T-cell (primary cell): ENCODE results near the gene CARMIL3. TPM values are rescaled to one million over a fixed set of nuclear protein-coding genes. Genes with fewer than 3 reads are reported as not detected.
"Not testable (repeated sequence)": the region's sequence is repeated elsewhere in the genome, so short reads cannot be mapped to it uniquely, and the experiment has no call there.

Experiments
- ATAC-seq, 4 experiments: fragments of 200-7000 bp in 3 of 4; fragments of 150-1000 bp in 1 of 4; cut with Tn5 transposase; replicated peaks in 1 of 4; 1 replicate in 3 of 4; 2 replicates in 1 of 4; pipeline ENCODE4 v1.10.0; 2021; ENCODE audit warnings: moderate library complexity in 3 of 4, mild to moderate bottlenecking in 2 of 4, moderate number of reproducible peaks in 1 of 4
- CTCF ChIA-PET, 2 donors: fragments of 300-600 bp; sonication (Branson Sonifier 250); formaldehyde crosslinking; loops; one replicate each; lab custom pipeline; 2022; ENCODE audit warnings: antibody characterized with exemption in 2 of 2; lab: Charles Lee
- POLR2A ChIA-PET, 2 donors: fragments of 300-600 bp; sonication (Branson Sonifier 250); formaldehyde crosslinking; loops; one replicate each; lab custom pipeline; 2022; ENCODE audit warnings: antibody characterized with exemption in 2 of 2; lab: Charles Lee
- DNase-seq, 35 experiments: peaks; one replicate each; pipeline versions ENCODE4 v3.0.0 to v3.0.0-alpha.2; 2013 to 2023
- H3K27ac ChIP-seq: one replicate; pipeline ENCODE4 v1.5.1; 2013; ENCODE audit warnings: low read length
- H3K27me3 ChIP-seq, 2 experiments: replicated peaks in 1 of 2; 1 replicate in 1 of 2; 2 replicates in 1 of 2; pipeline versions ENCODE4 v1.6.1 to v1.7.0; 2013; ENCODE audit warnings: low read length in 1 of 2, mixed read lengths in 1 of 2; ENCODE audit not compliant: control insufficient read depth in 2 of 2, insufficient read depth in 2 of 2; ENCODE audit errors: extremely low read depth in 1 of 2
- H3K36me3 ChIP-seq, 2 donors: 1 replicate in 1 of 2; 2 replicates in 1 of 2; pipeline versions ENCODE4 v1.6.1 to v1.7.0; 2013; ENCODE audit warnings: low read length in 1 of 2; ENCODE audit not compliant: control insufficient read depth in 2 of 2, insufficient read depth in 1 of 2; ENCODE audit errors: extremely low read depth in 1 of 2
- H3K4me1 ChIP-seq, 2 experiments: 1 replicate in 1 of 2; 2 replicates in 1 of 2; pipeline versions ENCODE4 v1.6.1 to v1.7.0; 2013; ENCODE audit warnings: low read length in 2 of 2, mixed read lengths in 1 of 2; ENCODE audit not compliant: insufficient read depth in 2 of 2, control insufficient read depth in 1 of 2; ENCODE audit errors: extremely low read depth in 1 of 2
- H3K4me3 ChIP-seq, 2 donors: 1 replicate in 1 of 2; 2 replicates in 1 of 2; pipeline versions ENCODE4 v1.5.1 to v1.7.0; 2013; ENCODE audit warnings: mild to moderate bottlenecking in 2 of 2, low read length in 1 of 2, moderate library complexity in 1 of 2; ENCODE audit not compliant: control insufficient read depth in 1 of 2; ENCODE audit errors: extremely low read depth in 1 of 2
- H3K9me3 ChIP-seq: 2 replicates; pipeline ENCODE4 v1.7.0; 2013
- H3K27ac Mint-ChIP-seq, 2 donors: one replicate each; pipeline ENCODE4 v1.8.0; 2020 to 2021; ENCODE audit warnings: mild to moderate bottlenecking in 2 of 2, mixed read lengths in 2 of 2
- H3K27me3 Mint-ChIP-seq, 2 donors: one replicate each; pipeline ENCODE4 v1.8.0; 2021 to 2022; ENCODE audit warnings: mixed read lengths in 2 of 2
- H3K36me3 Mint-ChIP-seq: one replicate; pipeline ENCODE4 v1.8.0; 2021; ENCODE audit warnings: mixed read lengths
- H3K4me1 Mint-ChIP-seq, 3 donors: one replicate each; pipeline ENCODE4 v1.8.0; 2020 to 2022; ENCODE audit warnings: mixed read lengths in 3 of 3, mild to moderate bottlenecking in 1 of 3
- H3K4me3 Mint-ChIP-seq, 3 donors: one replicate each; pipeline ENCODE4 v1.8.0; 2020 to 2022; ENCODE audit warnings: mild to moderate bottlenecking in 3 of 3, mixed read lengths in 3 of 3, moderate library complexity in 3 of 3
- H3K9me3 Mint-ChIP-seq, 3 donors: one replicate each; pipeline ENCODE4 v1.8.0; 2020 to 2022; ENCODE audit warnings: mixed read lengths in 3 of 3
- WGBS: methylation state at CpG from one replicate; pipeline ENCODE4 v1.1.5; 2013; ENCODE audit warnings: missing lambda C conversion rate; ENCODE audit not compliant: insufficient coverage; 5-methylcytosine and 5-hydroxymethylcytosine counted together
- total RNA-seq, 35 experiments: library from RNA in 6 of 35; stranded (reverse) in 6 of 35; fragments of 120-200 nt in 1 of 35; gene quantifications; one replicate each; pipeline versions ENCODE4 v1.2.1 to v1.2.4 and lab custom pipeline; 2013 to 2026

Gene CARMIL3
- total RNA-seq, 5 donors from 2014 or later (not counting 1 experiment from before 2014, with no cell fraction given), result 0.38 to 1.9 (median 0.59) TPM

DNA sequence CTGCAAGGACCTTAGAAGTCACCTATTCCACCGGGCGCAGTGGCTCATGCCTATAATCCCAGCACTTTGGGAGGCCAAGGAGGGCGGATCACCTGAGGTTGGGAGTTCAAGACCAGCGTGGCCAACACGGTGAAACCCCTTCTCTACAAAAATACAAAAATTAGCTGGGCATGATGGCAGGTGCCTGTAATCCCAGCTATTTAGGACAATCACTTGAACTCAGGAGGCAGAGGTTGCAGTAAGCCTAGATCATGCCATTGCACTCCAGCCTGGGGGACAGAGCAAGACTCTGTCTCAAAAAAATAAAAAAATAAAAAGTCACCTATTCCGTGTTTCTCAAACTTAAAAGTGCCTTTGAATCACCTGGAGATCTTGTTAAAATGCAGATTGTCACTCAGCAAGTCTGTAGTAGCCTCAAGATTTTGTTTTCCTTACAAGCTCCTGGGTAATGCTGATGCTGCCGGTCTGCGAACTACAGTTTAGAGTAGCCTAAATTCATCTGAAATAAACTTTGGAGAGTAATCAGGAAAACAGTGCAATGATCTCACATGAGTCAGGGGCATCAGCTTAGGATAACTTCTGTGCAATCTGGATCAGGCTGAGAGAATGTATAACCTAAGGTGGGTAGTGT, 53.9 kb downstream of the CARMIL3 start:
- H3K4me3 ChIP-seq, H3K27me3 ChIP-seq, H3K9me3 Mint-ChIP-seq, DNase-seq, H3K4me3 Mint-ChIP-seq, POLR2A ChIA-PET, H3K27me3 Mint-ChIP-seq, ATAC-seq, H3K27ac ChIP-seq, H3K9me3 ChIP-seq: not testable (repeated sequence)
- peaks cover 3 to 12% of the 10 kb centered on the region in 2 experiments for H3K4me1 ChIP-seq
- peaks cover 11 to 17% (median 13%) of the 10 kb centered on the region in 3 donors for H3K4me1 Mint-ChIP-seq
- H3K27ac Mint-ChIP-seq, result peak overlapping the region; percentile 28 to 41
- H3K36me3 ChIP-seq, result peaks cover 0 to 14% of the 10 kb centered on the region in 2 donors
- peaks cover 29% of the 10 kb centered on the region for H3K36me3 Mint-ChIP-seq
- WGBS, result 95% methylated on average over 4 of the region's 8 CpGs
- CTCF ChIA-PET, result interaction anchor here (2.0 to 2.1 kb wide), 2 partner anchors 9 to 15 kb away, joined by 5 to 7 read pairs; partner anchors contain the start of genes DCAF11 (in 1 of the 2) and NRL (in 1 of the 2)

- Mint-ChIP-seq H3K4me3 (no peak overlapping the region), H3K9me3 (peaks cover 0 to 4% (median 0%) of the 10 kb centered on the region in 3 donors), H3K27ac (no peak overlapping the region), H3K27me3 (no peaks in the 10 kb centered on the region), H3K36me3 (peaks cover 25% of the 10 kb centered on the region), H3K4me1 (peaks cover 11 to 18% (median 13%) of the 10 kb centered on the region in 3 donors)
- Histone ChIP-seq H3K27ac (no peak overlapping the region), H3K27me3 (no peaks in the 10 kb centered on the region), H3K4me1 (peaks cover 3 to 12% of the 10 kb centered on the region in 2 experiments), H3K36me3 (peaks cover 0 to 12% of the 10 kb centered on the region in 2 donors), H3K4me3 (no peak overlapping the region), H3K9me3 (no peaks in the 10 kb centered on the region)
- no CpG with 5 or more reads among the region's 4 CpGs for WGBS
- POLR2A ChIA-PET, result interaction anchor here (0.6 kb wide), 3 partner anchors 15 to 480 kb away, joined by 3 to 4 read pairs (median 3); no protein-coding TSS in a partner anchor
- CTCF ChIA-PET, result interaction anchor here (0.6 to 5.5 kb wide), 7 partner anchors 8 to 54 kb away, joined by 3 to 96 read pairs (median 5); partner anchors contain the start of genes DCAF11 (in 1 of the 2), IRF9 (in 1 of the 2), NRL (in 1 of the 2) and PCK2 (in 1 of the 2)
- no peak for DNase-seq
- ATAC-seq, result no peak
Measured at GRCh38 chr14:24106672-24107271, 55.0 kb downstream of the CARMIL3 start.

DNA sequence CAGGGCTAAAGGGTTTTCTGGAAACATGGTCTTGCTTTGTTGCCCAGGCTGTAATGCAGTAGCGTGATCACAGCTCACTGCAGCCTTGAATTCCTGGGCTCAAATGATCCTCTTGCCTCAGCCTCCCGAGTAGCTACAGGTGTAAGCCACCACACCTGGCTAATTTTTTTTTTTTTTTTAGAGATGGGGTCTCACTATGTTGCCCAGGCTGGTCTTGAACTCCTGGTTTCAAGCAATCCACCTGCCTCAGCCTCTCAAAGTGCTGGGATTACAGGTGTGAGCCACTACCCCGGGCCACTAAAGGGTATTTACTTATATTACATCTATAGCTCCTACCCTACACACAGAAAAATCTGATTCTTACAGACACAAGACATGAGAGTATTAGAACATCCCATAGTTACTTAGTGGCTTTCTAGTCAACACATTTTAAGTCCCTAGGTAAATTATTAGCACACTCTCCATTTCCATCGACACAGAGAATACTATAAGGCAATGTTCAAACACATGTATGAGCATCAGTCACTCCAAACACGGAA, 56.6 kb downstream of the CARMIL3 start:
- Histone ChIP-seq H3K27me3 (no peaks in the 10 kb centered on the region), H3K9me3 (no peaks in the 10 kb centered on the region), H3K36me3 (peaks cover 0 to 4% of the 10 kb centered on the region in 2 donors), H3K4me3 (no peak overlapping the region), H3K27ac (peak overlapping the region; percentile 79), H3K4me1 (peaks cover 3 to 14% of the 10 kb centered on the region in 2 experiments)
- Mint-ChIP-seq H3K27ac (peak overlapping the region; percentile 94 to 98), H3K4me3 (peak overlapping the region in 1 of 3 donors; percentile 5), H3K9me3 (peaks cover 0 to 4% (median 0%) of the 10 kb centered on the region in 3 donors), H3K4me1 (peaks cover 11 to 20% (median 13%) of the 10 kb centered on the region in 3 donors), H3K27me3 (no peaks in the 10 kb centered on the region), H3K36me3 (peaks cover 16% of the 10 kb centered on the region)
- no peak for DNase-seq
- CTCF ChIA-PET, result interaction anchor here (0.5 to 5.5 kb wide), 34 partner anchors 10 to 787 kb away, joined by 3 to 96 read pairs (median 4); partner anchors contain the start of genes PCK2 (in 2 of the 2), AP1G2 (in 1 of the 2), EMC9 (in 1 of the 2) and IRF9 (in 1 of the 2)
- 100% methylated on average over 1 of the region's 5 CpGs for WGBS
- peak; percentile 29 to 41 (median 36) for ATAC-seq
- POLR2A ChIA-PET, result interaction anchor here (0.5 to 0.7 kb wide), 5 partner anchors 14 to 331 kb away, joined by 3 to 6 read pairs (median 3); partner anchors contain the start of genes DHRS1 (in 1 of the 2) and NOP9 (in 1 of the 2)

GRCh38 chr14:24110060-24110459, 58.3 kb downstream of the CARMIL3 start:
- H3K9me3 ChIP-seq, result no peaks in the 10 kb centered on the region
- DNase-seq (no peak), ATAC-seq (no peak)
- ChIA-PET POLR2A (interaction anchor here (0.6 to 1.1 kb wide), 5 partner anchors 19 to 189 kb away, joined by 3 to 5 read pairs (median 3); partner anchors contain the start of genes DHRS1 (in 1 of the 2) and NOP9 (in 1 of the 2)), CTCF (interaction anchor here (0.6 to 5.5 kb wide), 15 partner anchors 12 to 635 kb away, joined by 3 to 96 read pairs (median 4); partner anchors contain the start of genes PCK2 (in 1 of the 2) and PSME1 (in 1 of the 2))
- peaks cover 12 to 22% (median 14%) of the 10 kb centered on the region in 3 donors for H3K4me1 Mint-ChIP-seq
- no peak overlapping the region for H3K27ac Mint-ChIP-seq
- no peaks in the 10 kb centered on the region for H3K27me3 ChIP-seq
- H3K36me3 ChIP-seq, result no peaks in the 10 kb centered on the region
- H3K27me3 Mint-ChIP-seq, result no peaks in the 10 kb centered on the region
- no peak overlapping the region for H3K4me3 ChIP-seq
- no peak overlapping the region for H3K27ac ChIP-seq
- H3K36me3 Mint-ChIP-seq, result peaks cover 1% of the 10 kb centered on the region
- H3K4me1 ChIP-seq, result peaks cover 3 to 19% of the 10 kb centered on the region in 2 experiments
- WGBS, result 94% methylated on average over 5 of the region's 9 CpGs
- no peaks in the 10 kb centered on the region for H3K9me3 Mint-ChIP-seq
- H3K4me3 Mint-ChIP-seq, result no peak overlapping the region

- WGBS, result no CpG with 5 or more reads among the region's 1 CpG
- ChIA-PET POLR2A (interaction anchor here (0.8 to 1.1 kb wide), 2 partner anchors 20 to 30 kb away, joined by 3 to 4 read pairs; no protein-coding TSS in a partner anchor), CTCF (interaction anchor here (0.6 to 5.5 kb wide), 12 partner anchors 12 to 358 kb away, joined by 3 to 96 read pairs (median 4); partner anchors contain the start of genes DHRS4L2 (in 1 of the 2), PCK2 (in 1 of the 2) and PSME1 (in 1 of the 2))
- Histone ChIP-seq H3K27ac (no peak overlapping the region), H3K36me3 (no peaks in the 10 kb centered on the region), H3K27me3 (no peaks in the 10 kb centered on the region), H3K4me3 (no peak overlapping the region), H3K4me1 (peaks cover 3 to 22% of the 10 kb centered on the region in 2 experiments), H3K9me3 (no peaks in the 10 kb centered on the region)
- H3K36me3 Mint-ChIP-seq, result peaks cover 4% of the 10 kb centered on the region
- DNase-seq, result no peak
- peak overlapping the region; percentile 55 to 76 for H3K27ac Mint-ChIP-seq
- no peaks in the 10 kb centered on the region for H3K9me3 Mint-ChIP-seq
- no peak overlapping the region for H3K4me3 Mint-ChIP-seq
- ATAC-seq, result no peak
- H3K4me1 Mint-ChIP-seq, result peaks cover 16 to 26% (median 19%) of the 10 kb centered on the region in 3 donors
- no peaks in the 10 kb centered on the region for H3K27me3 Mint-ChIP-seq
Measured at GRCh38 chr14:24110523-24110922, 58.7 kb downstream of the CARMIL3 start.
